Panc1 (cell line): ENCODE results near the gene KLHDC8A. TPM values are rescaled to one million over a fixed set of nuclear protein-coding genes. Genes with fewer than 3 reads are reported as not detected.
A peak's percentile ranks its signal among the peaks of the same experiment; 100 is the strongest.

Experiments
- ATAC-seq: fragments of 200-7000 bp; cut with Tn5 transposase; 2 replicates; pipeline ENCODE4 v1.9.1; 2020; ENCODE audit warnings: mild to moderate bottlenecking, moderate library complexity
- BruUV-seq: library from RNA; stranded (reverse); fragments of 400-500 nt; replicated peaks from 2 replicates; lab custom pipeline; 2021; lab: Mats Ljungman, UMichigan
- CTCF ChIA-PET: fragments of 300-600 bp; sonication (Branson Sonifier 250); formaldehyde crosslinking; loops from one replicate; lab custom pipeline; 2022; ENCODE audit warnings: antibody characterized with exemption; lab: Charles Lee
- POLR2A ChIA-PET: fragments of 300-600 bp; sonication (Branson Sonifier 250); formaldehyde crosslinking; loops from one replicate; lab custom pipeline; 2022; ENCODE audit warnings: antibody characterized with exemption; lab: Charles Lee
- DNase-seq: peaks from one replicate; pipeline ENCODE4 v3.0.0-alpha.2; 2010; ENCODE audit warnings: low read depth, low spot score
- H3K27ac ChIP-seq: 2 replicates; pipeline ENCODE4 v1.5.1; 2011; ENCODE audit warnings: mild to moderate bottlenecking, low read length, inconsistent platforms
- H3K27me3 ChIP-seq: fragments of 200-500 bp; sonication (Bioruptor generic); 2 replicates; pipeline ENCODE4 v1.6.0; 2014; ENCODE audit warnings: low read length, inconsistent platforms; ENCODE audit not compliant: control insufficient read depth, insufficient read depth
- H3K36me3 ChIP-seq: fragments of 200-500 bp; sonication (Bioruptor generic); 2 replicates; pipeline ENCODE4 v1.5.1; 2014; ENCODE audit warnings: inconsistent platforms, mild to moderate bottlenecking, low read length, moderate library complexity; ENCODE audit not compliant: control insufficient read depth, insufficient read depth
- H3K4me1 ChIP-seq: 2 replicates; pipeline ENCODE4 v1.5.1; 2011; ENCODE audit warnings: inconsistent platforms, mild to moderate bottlenecking, low read length, moderate library complexity; ENCODE audit not compliant: control insufficient read depth, insufficient read depth
- H3K4me3 ChIP-seq, 2 experiments: 2 replicates each; pipeline ENCODE4 v1.5.1; 2011 to 2012; ENCODE audit warnings: low read depth in 2 of 2, low read length in 2 of 2, mild to moderate bottlenecking in 2 of 2, inconsistent platforms in 1 of 2, moderate library complexity in 1 of 2
- H3K9me3 ChIP-seq: fragments of 200-500 bp; sonication (Bioruptor generic); 2 replicates; pipeline ENCODE4 v1.5.1; 2014; ENCODE audit warnings: low read depth, mild to moderate bottlenecking, inconsistent platforms, low read length, moderate library complexity; ENCODE audit not compliant: control insufficient read depth, insufficient read depth
- POLR2AphosphoS5 ChIP-seq: IDR thresholded peaks from 2 replicates; pipeline ENCODE4 v1.6.1; 2012; ENCODE audit warnings: mild to moderate bottlenecking, low read depth, low read length, moderate library complexity
- SIN3A ChIP-seq: IDR thresholded peaks from 2 replicates; pipeline ENCODE4 v1.6.1; 2012; ENCODE audit warnings: low read depth, mild to moderate bottlenecking, low read length, moderate library complexity, borderline replicate concordance; ENCODE audit not compliant: insufficient read depth
- TCF7L2 ChIP-seq: IDR thresholded peaks from 2 replicates; pipeline ENCODE4 v1.6.1; 2011; ENCODE audit warnings: mild to moderate bottlenecking, low read depth, low read length, inconsistent platforms
- in situ Hi-C: cut with HindIII; loops from 2 replicates; pipeline ENCODE4 v1.10.0; 2016; ENCODE audit warnings: low sequenced_read_pairs, low pct_unique_long_range_greater_than_20kb
- intact Hi-C: fragments of 100-400 bp; cut with micrococcal nuclease; formaldehyde crosslinking; loops from one replicate; pipeline ENCODE4 v1.10.0; 2022; ENCODE audit not compliant: unreplicated experiment
- total RNA-seq: library from RNA; stranded (reverse); gene quantifications from one replicate; pipeline ENCODE4 v1.2.1, GENCODE V29; 2021; ENCODE audit not compliant: unreplicated experiment
- TF ChIP-seq, protein P1 (sequence below): fragments of 450-650 bp; IDR thresholded peaks from 2 replicates; pipeline ENCODE4 v1.5.1; 2017; ENCODE audit warnings: mild to moderate bottlenecking
- TF ChIP-seq, protein P2 (sequence below), 2 experiments: IDR thresholded peaks; 2 replicates each; pipeline ENCODE4 v1.6.1; 2011 to 2012; ENCODE audit warnings: low read depth in 2 of 2, control low read depth in 1 of 2, low read length in 1 of 2, mild to moderate bottlenecking in 1 of 2, moderate library complexity in 1 of 2; ENCODE audit not compliant: insufficient read depth in 1 of 2

KLHDC8A gene
- total RNA-seq, 1 experiment from 2014 or later = 0.31 TPM

DNA sequence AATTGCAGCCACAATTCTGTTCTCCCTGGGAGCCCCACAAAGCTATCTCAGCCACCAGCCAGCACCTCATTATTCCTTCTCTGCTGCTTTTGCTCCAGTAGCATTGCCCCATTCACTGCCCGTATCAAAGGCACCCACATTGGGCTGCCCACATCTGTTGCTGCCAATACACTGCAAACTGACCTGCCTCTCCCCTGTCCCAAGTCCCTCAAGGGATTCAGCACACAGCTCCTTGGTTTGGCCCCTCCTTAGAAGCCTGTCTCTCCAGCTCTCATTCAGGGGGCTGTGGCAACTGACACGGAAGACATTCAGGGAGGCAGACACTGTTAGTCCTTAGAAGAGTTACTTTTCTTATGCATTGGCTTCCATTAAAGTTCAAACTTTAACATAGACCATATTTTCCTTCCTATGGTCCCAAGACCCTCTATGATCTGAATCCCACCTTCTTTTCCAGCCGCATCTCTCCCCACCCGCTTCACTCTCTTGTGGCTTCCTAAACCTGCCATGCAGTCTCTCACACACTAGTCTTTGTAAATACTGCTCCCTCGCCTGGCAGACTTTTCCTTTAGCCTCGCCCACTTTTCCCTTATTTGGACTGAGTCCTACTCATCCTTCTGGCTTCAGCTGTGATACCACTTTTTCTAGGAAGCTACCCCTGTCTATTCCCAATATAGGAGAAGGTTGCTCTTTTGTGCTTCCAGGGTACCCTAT is 19.3 kb upstream of the KLHDC8A start:
- Histone ChIP-seq H3K27me3 (0 out of 2 replicates have a peak, but pooled peaks cover 2% of the 10 kb centered on the region), H3K9me3 (no peaks in the 10 kb centered on the region), H3K36me3 (no peaks in the 10 kb centered on the region), H3K4me1 (no peaks in the 10 kb centered on the region), H3K4me3 (no peak overlapping the region), H3K27ac (no peak overlapping the region)
- no peak for DNase-seq
- TF ChIP-seq, protein P1, sequence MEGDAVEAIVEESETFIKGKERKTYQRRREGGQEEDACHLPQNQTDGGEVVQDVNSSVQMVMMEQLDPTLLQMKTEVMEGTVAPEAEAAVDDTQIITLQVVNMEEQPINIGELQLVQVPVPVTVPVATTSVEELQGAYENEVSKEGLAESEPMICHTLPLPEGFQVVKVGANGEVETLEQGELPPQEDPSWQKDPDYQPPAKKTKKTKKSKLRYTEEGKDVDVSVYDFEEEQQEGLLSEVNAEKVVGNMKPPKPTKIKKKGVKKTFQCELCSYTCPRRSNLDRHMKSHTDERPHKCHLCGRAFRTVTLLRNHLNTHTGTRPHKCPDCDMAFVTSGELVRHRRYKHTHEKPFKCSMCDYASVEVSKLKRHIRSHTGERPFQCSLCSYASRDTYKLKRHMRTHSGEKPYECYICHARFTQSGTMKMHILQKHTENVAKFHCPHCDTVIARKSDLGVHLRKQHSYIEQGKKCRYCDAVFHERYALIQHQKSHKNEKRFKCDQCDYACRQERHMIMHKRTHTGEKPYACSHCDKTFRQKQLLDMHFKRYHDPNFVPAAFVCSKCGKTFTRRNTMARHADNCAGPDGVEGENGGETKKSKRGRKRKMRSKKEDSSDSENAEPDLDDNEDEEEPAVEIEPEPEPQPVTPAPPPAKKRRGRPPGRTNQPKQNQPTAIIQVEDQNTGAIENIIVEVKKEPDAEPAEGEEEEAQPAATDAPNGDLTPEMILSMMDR = no peak
- TF ChIP-seq POLR2AphosphoS5 = no peak
- TF ChIP-seq SIN3A = no peak
- TF ChIP-seq, protein P2, sequence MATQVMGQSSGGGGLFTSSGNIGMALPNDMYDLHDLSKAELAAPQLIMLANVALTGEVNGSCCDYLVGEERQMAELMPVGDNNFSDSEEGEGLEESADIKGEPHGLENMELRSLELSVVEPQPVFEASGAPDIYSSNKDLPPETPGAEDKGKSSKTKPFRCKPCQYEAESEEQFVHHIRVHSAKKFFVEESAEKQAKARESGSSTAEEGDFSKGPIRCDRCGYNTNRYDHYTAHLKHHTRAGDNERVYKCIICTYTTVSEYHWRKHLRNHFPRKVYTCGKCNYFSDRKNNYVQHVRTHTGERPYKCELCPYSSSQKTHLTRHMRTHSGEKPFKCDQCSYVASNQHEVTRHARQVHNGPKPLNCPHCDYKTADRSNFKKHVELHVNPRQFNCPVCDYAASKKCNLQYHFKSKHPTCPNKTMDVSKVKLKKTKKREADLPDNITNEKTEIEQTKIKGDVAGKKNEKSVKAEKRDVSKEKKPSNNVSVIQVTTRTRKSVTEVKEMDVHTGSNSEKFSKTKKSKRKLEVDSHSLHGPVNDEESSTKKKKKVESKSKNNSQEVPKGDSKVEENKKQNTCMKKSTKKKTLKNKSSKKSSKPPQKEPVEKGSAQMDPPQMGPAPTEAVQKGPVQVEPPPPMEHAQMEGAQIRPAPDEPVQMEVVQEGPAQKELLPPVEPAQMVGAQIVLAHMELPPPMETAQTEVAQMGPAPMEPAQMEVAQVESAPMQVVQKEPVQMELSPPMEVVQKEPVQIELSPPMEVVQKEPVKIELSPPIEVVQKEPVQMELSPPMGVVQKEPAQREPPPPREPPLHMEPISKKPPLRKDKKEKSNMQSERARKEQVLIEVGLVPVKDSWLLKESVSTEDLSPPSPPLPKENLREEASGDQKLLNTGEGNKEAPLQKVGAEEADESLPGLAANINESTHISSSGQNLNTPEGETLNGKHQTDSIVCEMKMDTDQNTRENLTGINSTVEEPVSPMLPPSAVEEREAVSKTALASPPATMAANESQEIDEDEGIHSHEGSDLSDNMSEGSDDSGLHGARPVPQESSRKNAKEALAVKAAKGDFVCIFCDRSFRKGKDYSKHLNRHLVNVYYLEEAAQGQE (IDR thresholded peaks at IDR 0.05; ENCODE audit: insufficient read depth in 1 of 2, low read depth in 2 of 2, low read length in 1 of 2) = no peak
- no peak for TF ChIP-seq TCF7L2
- POLR2A ChIA-PET = interaction anchor here (0.5 kb wide), 1 partner anchor 253 kb away, joined by 6 read pairs; no protein-coding TSS in a partner anchor
- BruUV-seq = no TSS peak
- intact Hi-C loops = no loop called here
- CTCF ChIA-PET = interaction anchor here (0.7 kb wide), 1 partner anchor 39 kb away, joined by 3 read pairs; no protein-coding TSS in a partner anchor
- in situ Hi-C loops = no loop called here
- peak; percentile 68; the same call in 1 of the 2 replicates for ATAC-seq

DNA sequence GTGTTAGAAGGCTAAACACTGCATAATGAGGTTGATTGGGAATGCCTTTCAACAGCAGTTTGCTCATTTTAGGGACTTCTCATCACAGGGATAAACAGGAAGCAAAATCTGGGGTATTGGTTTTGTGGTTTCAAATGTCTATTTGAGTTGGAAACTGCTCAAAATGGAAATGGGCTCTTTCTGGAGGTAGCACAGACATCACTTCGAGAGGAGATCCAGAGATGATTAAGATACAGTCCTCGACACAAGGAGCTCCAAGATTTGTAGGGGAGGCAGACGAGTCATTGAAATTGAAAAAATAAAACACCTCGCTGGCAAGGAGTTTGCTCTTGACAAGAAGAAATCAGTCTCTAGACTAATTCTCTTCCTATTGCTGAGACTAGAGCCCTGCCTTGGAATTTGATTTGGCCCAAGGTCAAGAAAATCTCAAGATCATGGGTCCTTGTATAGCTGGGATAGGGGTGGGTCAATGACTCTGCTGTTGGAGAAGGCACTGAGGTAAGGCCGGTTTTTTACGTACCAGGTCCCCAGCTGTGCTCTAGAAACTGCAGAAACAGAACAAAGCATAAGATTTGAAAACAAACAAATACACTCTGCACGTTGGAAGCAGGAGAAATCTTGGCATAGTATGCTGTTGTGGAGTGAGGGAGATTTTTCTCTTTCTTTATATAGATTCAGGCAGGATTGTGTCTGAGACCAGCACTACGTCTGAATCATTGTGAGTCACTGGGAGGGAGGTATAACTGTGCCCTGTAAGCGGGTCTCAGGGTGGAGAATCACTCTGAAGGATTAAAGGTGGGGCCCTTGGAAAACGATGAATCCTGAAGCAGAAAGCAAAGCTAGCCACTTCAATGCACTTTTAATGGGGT is 17.7 kb upstream of the KLHDC8A start:
- intact Hi-C loops = no loop called here
- H3K4me3 ChIP-seq = no peak overlapping the region
- no TSS peak for BruUV-seq

More for the DNA sequence above, 17.7 kb upstream of the KLHDC8A start:
- Histone ChIP-seq H3K9me3 (no peaks in the 10 kb centered on the region), H3K36me3 (no peaks in the 10 kb centered on the region), H3K27ac (no peak overlapping the region), H3K4me1 (no peaks in the 10 kb centered on the region), H3K27me3 (0 out of 2 replicates have a peak, but pooled peaks cover 2% of the 10 kb centered on the region)
- ATAC-seq = peak; percentile 62
- DNase-seq = no peak
- ChIA-PET POLR2A (no interaction called here), CTCF (interaction anchor here (0.6 kb wide), 1 partner anchor 183 kb away, joined by 7 read pairs; no protein-coding TSS in a partner anchor)
- in situ Hi-C loops = no loop called here
- TF ChIP-seq POLR2AphosphoS5 (no peak), TCF7L2 (no peak), SIN3A (no peak)
- TF ChIP-seq, protein P1 = no peak
- TF ChIP-seq, protein P2 (IDR thresholded peaks at IDR 0.05; ENCODE audit: insufficient read depth in 1 of 2, low read depth in 2 of 2, low read length in 1 of 2) = no peak
